ENCODE data around the gene GNG12. TPM values are rescaled to one million over a fixed set of nuclear protein-coding genes. Genes with fewer than 3 reads are reported as not detected.

Gene GNG12
- total RNA-seq, result 100 to 1,000 TPM in 2 of 5 donors, 10 to 100 TPM in 3; 46.3 to 189 (median 71.9) TPM
- polyA plus RNA-seq, result 10 to 100 TPM; 21.7 to 56.8 (median 41.5) TPM
- long read RNA-seq, donor 1, full-length matches to known transcripts, result 11 of 11 reads
- long read RNA-seq, donor 1, partial matches to known transcripts, result 0 of 11 reads
- long read RNA-seq, donor 1, other reads (novel, unspliced or antisense), result 0 of 11 reads
- long read RNA-seq, donor 2, full-length matches to known transcripts, result 32 of 38 reads
- long read RNA-seq, donor 2, partial matches to known transcripts, result 6 of 38 reads
- long read RNA-seq, donor 2, other reads (novel, unspliced or antisense), result 0 of 38 reads
- long read RNA-seq, donor 3, full-length matches to known transcripts, result 8 of 8 reads
- long read RNA-seq, donor 3, partial matches to known transcripts, result 0 of 8 reads
- long read RNA-seq, donor 3, other reads (novel, unspliced or antisense), result 0 of 8 reads
- long read RNA-seq, donor 4, full-length matches to known transcripts, result 2 of 2 reads
- long read RNA-seq, donor 4, partial matches to known transcripts, result 0 of 2 reads
- long read RNA-seq, donor 4, other reads (novel, unspliced or antisense), result 0 of 2 reads
- long read RNA-seq, donor 5, full-length matches to known transcripts, result 19 of 19 reads
- long read RNA-seq, donor 5, partial matches to known transcripts, result 0 of 19 reads
- long read RNA-seq, donor 5, other reads (novel, unspliced or antisense), result 0 of 19 reads
- long read RNA-seq, donor 6, result 0 reads
- long read RNA-seq, donor 7, full-length matches to known transcripts, result 26 of 26 reads
- long read RNA-seq, donor 7, partial matches to known transcripts, result 0 of 26 reads
- long read RNA-seq, donor 7, other reads (novel, unspliced or antisense), result 0 of 26 reads
- long read RNA-seq, donor 8, full-length matches to known transcripts, result 22 of 22 reads
- long read RNA-seq, donor 8, partial matches to known transcripts, result 0 of 22 reads
- long read RNA-seq, donor 8, other reads (novel, unspliced or antisense), result 0 of 22 reads
- long read RNA-seq, donor 9, full-length matches to known transcripts, result 15 of 15 reads
- long read RNA-seq, donor 9, partial matches to known transcripts, result 0 of 15 reads
- long read RNA-seq, donor 9, other reads (novel, unspliced or antisense), result 0 of 15 reads
- long read RNA-seq, donor 10, full-length matches to known transcripts, result 14 of 14 reads
- long read RNA-seq, donor 10, partial matches to known transcripts, result 0 of 14 reads
- long read RNA-seq, donor 10, other reads (novel, unspliced or antisense), result 0 of 14 reads

DNA sequence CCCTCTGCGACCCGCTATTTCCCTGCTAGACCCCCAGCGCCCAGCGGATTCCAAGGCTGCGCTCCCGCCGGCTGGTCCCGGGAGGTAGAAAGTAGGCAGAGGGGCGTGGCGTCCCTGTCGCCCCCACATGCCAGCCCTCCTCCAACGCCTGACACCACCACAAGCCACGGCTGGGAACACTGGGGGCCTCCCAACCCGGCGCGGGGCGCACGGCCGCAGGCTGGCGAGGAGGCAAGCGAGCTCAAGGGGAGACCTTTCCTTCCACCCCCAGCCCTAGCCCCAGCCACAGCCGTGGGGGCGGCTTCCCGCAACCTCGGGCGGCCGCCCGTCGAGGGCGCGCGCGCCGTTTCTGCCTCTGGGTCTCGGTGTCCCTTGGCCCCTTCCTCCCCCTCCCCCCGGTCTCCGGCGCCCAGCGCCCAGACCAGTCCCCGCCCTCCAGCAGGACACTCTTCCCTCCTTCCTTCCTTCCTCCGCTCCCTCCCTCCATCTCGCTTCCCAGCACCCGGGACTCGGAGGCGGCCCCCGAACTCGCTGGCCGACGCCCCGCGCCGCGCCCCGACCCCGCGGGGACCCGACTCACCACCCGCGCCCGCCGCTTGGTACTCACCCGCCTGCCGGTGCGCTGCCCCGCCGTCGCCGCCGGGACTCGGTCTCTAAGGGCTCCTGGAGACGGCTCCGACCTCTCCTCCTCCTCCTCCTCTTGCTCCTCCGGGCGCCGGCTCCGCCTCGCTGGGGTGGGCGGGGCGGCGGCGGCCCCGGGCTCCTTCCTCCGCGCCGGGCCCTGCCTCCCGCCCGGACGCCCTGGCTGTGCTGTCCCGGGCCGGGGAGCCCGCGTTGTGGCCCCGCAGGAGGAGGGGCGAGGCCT, at the start of gene GNG12:
Gene GNG12, minus strand, starts transcription at position 731 of the 865 bp plus-strand sequence. CDS start 125,781 bp downstream, outside the sequence.
- Histone ChIP-seq H3K4me3 (peak within 1 kb of the TSS; percentile 71 to 88 (median 82)), H3K4me1 (peaks cover under 1 to 43% (median 29%) of the 10 kb centered on the region in 4 donors), H3K9me3 (no peaks in the 10 kb centered on the region), H3K27me3 (peaks cover 0 to 22% (median 9%) of the 10 kb centered on the region in 3 donors), H3K36me3 (peaks cover 0 to 3% (median 0%) of the 10 kb centered on the region in 4 donors), H3K27ac (peak within 1 kb of the TSS; percentile 94 to 99 (median 95))
- intact Hi-C loops (cut with DNase I; ENCODE audit: low total_unique reads), result no loop called here
- peak; percentile 77 to 90 for DNase-seq
- WGBS, 5 donors, result 0 to 1% (median 1%) methylated on average over 29 to 93 of the region's 94 CpGs
- TF ChIP-seq, protein P1, sequence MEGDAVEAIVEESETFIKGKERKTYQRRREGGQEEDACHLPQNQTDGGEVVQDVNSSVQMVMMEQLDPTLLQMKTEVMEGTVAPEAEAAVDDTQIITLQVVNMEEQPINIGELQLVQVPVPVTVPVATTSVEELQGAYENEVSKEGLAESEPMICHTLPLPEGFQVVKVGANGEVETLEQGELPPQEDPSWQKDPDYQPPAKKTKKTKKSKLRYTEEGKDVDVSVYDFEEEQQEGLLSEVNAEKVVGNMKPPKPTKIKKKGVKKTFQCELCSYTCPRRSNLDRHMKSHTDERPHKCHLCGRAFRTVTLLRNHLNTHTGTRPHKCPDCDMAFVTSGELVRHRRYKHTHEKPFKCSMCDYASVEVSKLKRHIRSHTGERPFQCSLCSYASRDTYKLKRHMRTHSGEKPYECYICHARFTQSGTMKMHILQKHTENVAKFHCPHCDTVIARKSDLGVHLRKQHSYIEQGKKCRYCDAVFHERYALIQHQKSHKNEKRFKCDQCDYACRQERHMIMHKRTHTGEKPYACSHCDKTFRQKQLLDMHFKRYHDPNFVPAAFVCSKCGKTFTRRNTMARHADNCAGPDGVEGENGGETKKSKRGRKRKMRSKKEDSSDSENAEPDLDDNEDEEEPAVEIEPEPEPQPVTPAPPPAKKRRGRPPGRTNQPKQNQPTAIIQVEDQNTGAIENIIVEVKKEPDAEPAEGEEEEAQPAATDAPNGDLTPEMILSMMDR (IDR thresholded peaks at IDR 0.05), result no peak
- peak in 2 of 3 donors; percentile 12 to 58 for TF ChIP-seq POLR2AphosphoS5 (IDR thresholded peaks at IDR 0.05)

DNA sequence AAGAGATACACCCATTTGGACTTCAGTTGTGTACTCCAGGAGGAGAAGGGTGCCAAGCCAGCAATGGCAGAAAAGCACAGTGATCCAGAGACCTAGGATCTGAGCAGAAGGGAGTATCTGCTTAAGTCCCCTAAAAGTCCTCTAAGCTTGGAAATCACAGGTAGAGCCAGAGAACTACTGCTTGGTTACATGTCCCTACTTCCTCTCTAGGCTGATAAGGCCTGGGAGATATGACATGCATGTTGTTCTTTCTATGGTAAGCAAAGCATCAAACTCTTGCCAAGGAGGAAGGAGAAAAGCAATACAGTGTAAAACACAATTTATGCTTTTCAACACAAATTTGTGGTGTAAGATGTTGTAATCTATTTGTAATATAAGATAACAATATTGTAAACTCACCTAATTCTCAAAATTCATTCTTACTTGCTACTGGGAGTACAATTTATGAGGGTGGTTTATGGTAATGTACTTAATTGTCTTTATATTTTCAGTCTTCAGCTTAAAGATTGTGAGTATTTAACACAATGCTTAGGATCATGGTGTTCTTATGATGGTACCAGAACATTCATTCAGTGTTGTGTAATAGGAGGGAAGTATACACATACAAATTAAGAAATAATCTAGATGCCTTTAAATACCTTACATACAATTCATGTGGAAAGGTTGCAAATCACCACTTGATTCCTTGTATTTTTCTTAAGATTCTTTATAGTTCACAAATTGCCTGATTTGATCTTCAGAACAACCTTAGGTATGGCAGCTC, 49.1 kb upstream of the GNG12 start:
- no peaks in the 10 kb centered on the region for H3K27me3 ChIP-seq
- H3K36me3 ChIP-seq, result no peaks in the 10 kb centered on the region
- no peak overlapping the region for H3K4me3 ChIP-seq
- H3K4me1 ChIP-seq, result peaks cover 0 to 5% (median 0%) of the 10 kb centered on the region in 4 donors
- H3K9me3 ChIP-seq, result no peaks in the 10 kb centered on the region
- no peak for DNase-seq
- H3K27ac ChIP-seq, result peak overlapping the region in 2 of 5 donors; percentile 4 to 49
- intact Hi-C loops (cut with DNase I; ENCODE audit: low total_unique reads), result no loop called here
- TF ChIP-seq POLR2A (IDR thresholded peaks at IDR 0.05) (no peak), EP300 (IDR thresholded peaks at IDR 0.05) (no peak), POLR2AphosphoS5 (IDR thresholded peaks at IDR 0.05) (peak in 1 of 3 donors; percentile 57)
- TF ChIP-seq, protein P1 (IDR thresholded peaks at IDR 0.05), result no peak

DNA sequence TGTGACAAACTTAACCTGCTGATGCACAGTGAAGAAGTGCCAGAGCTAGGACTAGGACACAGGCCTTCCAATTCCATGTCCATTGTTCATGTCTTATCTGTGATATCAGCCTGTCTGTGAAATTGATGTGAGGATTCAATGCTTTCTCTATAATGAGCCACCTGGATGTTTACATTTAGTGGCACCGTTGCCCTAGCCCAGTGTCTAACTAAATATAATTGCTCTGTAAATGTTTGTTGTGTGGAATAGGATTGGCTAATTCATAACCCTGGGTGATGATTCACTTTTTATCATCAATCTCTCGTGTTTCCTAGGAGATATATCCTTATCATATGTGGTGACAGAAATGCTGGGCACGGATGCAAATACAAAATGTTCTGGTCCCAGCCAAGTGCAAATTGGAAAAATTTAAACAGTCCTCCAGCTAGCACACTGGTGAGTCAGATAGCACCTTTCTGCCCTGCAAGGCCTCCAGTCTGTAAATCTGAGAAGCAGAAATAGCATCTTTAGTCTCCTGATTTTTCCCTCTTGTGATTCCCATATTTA, 46.9 kb upstream of the GNG12 start:
- Histone ChIP-seq H3K27me3 (no peaks in the 10 kb centered on the region), H3K36me3 (no peaks in the 10 kb centered on the region), H3K27ac (peak overlapping the region in 1 of 5 donors; percentile 19), H3K9me3 (no peaks in the 10 kb centered on the region), H3K4me1 (peaks cover 0 to 5% (median 0%) of the 10 kb centered on the region in 4 donors), H3K4me3 (no peak overlapping the region)
- intact Hi-C loops (cut with DNase I; ENCODE audit: low total_unique reads), result no loop called here
- TF ChIP-seq POLR2A (IDR thresholded peaks at IDR 0.05) (no peak), POLR2AphosphoS5 (IDR thresholded peaks at IDR 0.05) (peak in 1 of 3 donors; percentile 38)
- peak in 1 of 2 donors; percentile 24 for DNase-seq
- 20 to 35% (median 26%) methylated on average over 3 of the region's 3 CpGs for WGBS, 5 donors

All from stomach (tissue), 19 donors.